HG03469 (cell line): ENCODE data around the gene MSL1.

Source experiments
- ATAC-seq: cut with Tn5 transposase; IDR thresholded peaks from one replicate; pipeline ENCODE4 v1.9.1; 2021; ENCODE audit warnings: mild to moderate bottlenecking, moderate library complexity, moderate number of reproducible peaks; ENCODE audit not compliant: unreplicated experiment

Gene MSL1

DNA sequence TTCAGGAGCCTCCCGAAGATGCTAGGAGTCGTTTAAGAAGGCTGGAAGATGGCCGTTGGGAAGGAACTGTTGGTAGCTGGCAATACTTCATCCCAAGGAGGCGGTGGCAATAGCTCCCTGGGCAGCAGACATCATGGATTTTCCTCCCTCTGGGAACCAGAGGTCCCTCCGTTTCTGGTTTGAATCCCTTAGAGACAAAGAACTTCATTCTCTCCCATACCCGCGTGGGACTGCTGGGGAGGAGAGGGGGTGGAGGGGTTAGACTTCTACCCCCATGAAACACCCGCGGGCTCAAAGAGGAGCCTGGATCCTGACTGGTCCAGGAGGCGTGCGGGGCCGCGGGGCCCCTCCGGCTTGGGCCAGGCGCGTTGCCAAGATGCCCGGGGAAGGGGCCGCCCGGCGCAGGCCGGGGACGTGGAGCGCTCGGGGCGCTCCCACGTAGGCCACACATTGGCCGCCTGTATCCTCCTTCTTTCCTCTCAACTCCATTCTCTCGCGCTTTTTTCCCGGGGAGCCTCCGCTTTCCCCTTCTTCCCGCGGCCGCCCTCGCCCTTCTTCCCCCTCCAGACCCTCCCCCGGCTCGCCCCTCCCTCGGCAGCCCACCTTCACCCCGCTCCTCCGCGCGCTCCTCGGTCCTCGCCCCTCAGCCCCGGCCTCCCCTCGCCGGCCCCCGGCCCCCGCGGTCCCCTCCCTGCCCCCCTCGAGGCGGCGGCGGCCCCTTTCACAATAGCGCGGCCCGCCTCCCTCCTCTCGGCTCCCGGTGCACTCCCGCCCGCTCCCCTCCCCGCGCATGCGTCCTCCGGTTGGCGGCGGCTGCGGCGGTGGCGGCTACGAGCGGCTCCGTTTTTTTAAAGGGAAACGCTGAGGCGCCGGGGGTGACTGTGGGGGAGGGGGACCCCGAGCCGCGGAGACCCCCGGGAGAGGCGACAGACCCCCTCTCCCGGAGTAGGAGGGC lies at the start of gene MSL1:
TSS of gene MSL1 (plus strand) at position 791 of the 955 bp plus-strand sequence. CDS start 642 bp downstream, outside the sequence.
- no peak for ATAC-seq

DNA sequence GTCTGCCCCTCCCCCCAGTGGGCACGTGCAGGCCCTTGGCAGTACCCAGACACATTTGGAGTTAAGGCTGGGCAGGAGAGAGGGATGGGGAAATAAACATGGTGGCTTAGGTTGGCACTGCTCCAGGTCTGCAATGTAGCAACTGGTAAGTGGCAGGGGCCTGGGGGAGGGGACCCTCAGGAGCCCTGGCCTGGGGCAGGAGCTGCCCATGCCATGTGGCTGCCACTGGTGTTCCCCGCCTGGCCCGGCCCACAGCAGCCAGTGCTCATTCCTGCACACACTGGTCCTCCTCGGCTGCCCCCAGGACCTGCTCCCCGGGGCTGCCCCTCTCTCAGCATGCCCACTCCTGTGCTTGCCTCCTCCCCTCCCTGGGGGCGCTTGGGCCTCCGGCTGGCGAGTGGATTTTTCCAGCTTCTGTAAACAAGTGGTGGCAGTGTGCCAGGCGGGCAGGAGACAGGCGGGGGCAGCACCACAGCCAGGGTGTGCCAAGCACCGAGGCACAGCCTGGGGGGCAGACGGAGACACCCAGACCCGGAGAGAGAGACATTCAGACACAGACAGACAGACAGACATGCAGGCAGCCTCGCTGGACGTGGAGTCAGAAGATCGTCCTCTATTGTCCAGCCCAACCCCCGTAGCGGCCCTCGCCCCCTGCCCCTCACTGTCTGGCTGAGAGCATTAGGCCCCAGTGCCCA lies 49.6 kb upstream of the MSL1 start:
- ATAC-seq, result no peak

DNA sequence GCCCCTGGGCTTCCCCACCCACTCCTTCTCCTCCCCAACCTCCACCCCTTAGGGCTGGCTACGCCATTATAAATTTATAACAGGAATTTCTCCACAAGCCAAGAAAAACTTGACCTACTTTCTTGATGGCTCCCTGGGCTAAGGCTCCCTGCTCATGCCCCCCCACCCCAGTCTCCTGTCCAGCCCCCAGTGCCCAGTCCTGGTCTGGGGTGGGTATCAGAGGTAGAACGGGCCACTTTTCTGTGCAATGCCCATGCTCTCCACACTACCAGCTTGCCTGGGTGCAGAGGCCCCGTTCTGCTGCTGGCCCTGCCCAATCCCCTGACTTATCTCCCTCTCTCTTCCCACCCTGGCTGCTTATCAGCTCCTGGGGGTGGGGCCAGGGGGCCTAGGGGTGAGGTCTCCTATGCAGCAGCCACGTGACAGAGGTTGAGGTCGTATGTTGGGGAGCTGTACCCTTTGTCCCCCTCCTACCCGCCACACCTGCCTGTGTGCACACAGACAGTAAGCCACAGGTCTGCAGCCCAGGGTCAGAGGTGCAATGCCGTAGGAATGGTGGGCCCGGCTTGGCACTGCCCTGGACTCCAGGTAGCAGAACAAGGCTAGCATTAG lies 48.9 kb upstream of the MSL1 start:
- no peak for ATAC-seq

- ATAC-seq, result no peak
Measured at GRCh38 chr17:40073454-40074174, 48.2 kb upstream of the MSL1 start.

DNA sequence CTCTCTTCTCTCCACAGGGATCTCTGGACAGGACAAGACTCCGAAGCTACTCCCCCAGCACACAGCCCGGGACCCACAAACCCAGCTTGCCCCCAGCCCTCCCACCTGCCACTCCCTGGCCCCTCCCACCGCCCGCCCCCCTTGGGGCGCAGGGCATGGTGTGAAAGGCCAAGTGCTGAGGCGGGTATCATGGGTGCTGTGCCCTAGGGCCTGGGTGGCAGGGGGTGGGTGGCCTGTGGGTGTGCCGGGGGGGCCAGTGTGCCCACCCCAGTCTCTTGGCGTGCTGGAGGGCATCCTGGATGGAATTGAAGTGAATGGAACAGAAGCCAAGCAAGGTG lies 47.6 kb upstream of the MSL1 start:
- ATAC-seq, result no peak

DNA sequence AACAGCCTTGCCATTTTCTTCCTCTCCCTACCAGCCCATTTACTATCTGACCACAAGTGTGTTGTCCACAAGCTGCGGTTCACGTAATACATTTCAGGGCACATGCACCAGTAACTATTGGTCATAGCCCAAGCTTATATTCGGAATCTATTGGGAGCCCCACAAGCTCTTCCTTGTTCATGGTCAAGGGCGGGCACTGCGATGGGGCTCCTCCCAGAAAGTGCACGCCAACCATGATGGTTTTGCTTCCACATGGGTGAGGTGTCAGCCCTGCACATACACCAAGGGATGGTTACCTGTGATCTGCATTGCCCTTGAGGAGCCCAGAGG lies 46.9 kb upstream of the MSL1 start:
- no peak for ATAC-seq

- no peak for ATAC-seq
Measured at GRCh38 chr17:40075201-40075941, 46.4 kb upstream of the MSL1 start.

- ATAC-seq, result no peak
Measured at GRCh38 chr17:40075942-40076498, 45.8 kb upstream of the MSL1 start.

- no peak for ATAC-seq
Measured at GRCh38 chr17:40076591-40076990, 45.2 kb upstream of the MSL1 start.

- no peak for ATAC-seq
Measured at GRCh38 chr17:40079545-40079944, 42.2 kb upstream of the MSL1 start.

GRCh38 chr17:40084477-40084876 lies 37.3 kb upstream of the MSL1 start:
- ATAC-seq, result no peak

- no peak for ATAC-seq
Measured at GRCh38 chr17:40086150-40087044, 35.4 kb upstream of the MSL1 start.

- ATAC-seq, result no peak
Measured at GRCh38 chr17:40087049-40087794, 34.5 kb upstream of the MSL1 start.

- ATAC-seq, result no peak
Measured at GRCh38 chr17:40087903-40088718, 33.7 kb upstream of the MSL1 start.

GRCh38 chr17:40089077-40089895 lies 32.5 kb upstream of the MSL1 start:
- ATAC-seq, result no peak

- ATAC-seq, result no peak
Measured at GRCh38 chr17:40090237-40091119, 31.3 kb upstream of the MSL1 start.
